MM.1S (cell line): Measurements from ENCODE around the gene COPB2.

ENCODE experiments used
- CTCF ChIP-seq: fragments of 300-600 bp; sonication (generic); IDR thresholded peaks from 2 replicates; pipeline ENCODE4 v1.5.1; 2016; ENCODE audit warnings: antibody characterized with exemption, low read length, mixed read lengths
- EZH2phosphoT487 ChIP-seq: fragments of 300-600 bp; sonication (generic); IDR thresholded peaks from 2 replicates; pipeline ENCODE4 v1.6.1; 2018; ENCODE audit warnings: antibody characterized with exemption, low read length

DNA sequence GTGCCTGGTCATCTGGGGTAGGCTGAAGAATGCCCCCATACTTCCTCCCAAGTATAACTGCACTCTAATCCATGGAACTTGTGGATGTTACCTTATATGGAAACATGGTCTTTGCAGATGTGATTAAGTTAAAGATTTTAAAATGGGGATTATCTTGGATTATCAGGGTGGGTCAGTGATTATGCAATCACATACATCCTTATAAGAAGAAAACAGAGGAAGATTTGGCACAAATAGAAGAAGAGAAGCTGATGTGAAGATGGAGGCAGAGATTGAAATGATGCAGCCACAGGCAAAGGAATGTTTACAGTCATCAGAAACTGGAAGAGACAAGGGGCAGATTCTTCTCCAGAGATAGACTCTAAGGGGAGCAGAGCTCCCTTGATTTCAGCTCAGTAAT, 47.4 kb downstream of the COPB2 start:
- no peak for TF ChIP-seq EZH2phosphoT487
- TF ChIP-seq CTCF = no peak
